ENCODE data around the gene PRKAG1.

DNA sequence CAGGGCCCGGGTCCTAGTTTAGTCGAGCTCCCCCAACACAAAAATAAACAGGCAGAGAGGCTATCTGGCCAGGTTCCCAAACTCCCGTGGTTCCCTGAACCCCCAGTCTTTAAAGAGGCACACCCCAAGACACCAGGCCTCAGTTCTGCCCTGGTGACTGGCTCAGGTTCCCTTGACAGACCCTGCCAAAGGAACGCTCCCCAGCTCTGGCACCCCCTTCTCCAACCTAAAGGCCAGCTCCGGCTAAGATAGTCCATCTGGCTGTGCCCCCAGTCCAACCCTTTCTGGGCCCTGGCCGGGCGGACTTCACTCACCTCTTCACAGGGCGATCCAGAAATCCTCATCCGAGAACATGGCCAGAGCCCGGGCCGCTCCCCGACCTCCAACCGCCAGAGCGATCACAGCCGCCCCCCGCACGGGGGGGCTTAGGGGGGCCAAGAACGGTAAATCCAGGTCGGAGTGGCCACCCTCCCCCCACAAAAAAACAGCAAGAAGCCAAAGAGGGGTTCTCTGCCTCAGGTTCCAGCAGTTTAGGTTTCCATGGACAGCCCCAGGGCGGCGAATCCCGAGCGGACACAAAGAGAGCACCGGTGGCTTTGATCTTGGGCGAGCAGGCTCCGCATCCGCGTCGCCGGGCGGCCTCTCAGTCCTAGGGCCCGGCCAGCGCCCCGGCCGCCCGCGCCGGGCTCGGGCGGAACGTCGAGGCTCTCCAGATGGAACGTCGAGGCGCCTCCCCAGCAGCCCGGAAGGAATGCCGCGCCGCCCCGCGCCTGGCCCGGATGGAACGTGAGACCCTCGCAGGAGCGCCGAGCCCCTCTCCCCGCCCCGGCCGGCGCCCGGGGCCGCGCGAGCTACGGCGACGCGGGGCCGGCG is 41.0 kb upstream of the PRKAG1 start:
- TF ChIP-seq, protein P1, sequence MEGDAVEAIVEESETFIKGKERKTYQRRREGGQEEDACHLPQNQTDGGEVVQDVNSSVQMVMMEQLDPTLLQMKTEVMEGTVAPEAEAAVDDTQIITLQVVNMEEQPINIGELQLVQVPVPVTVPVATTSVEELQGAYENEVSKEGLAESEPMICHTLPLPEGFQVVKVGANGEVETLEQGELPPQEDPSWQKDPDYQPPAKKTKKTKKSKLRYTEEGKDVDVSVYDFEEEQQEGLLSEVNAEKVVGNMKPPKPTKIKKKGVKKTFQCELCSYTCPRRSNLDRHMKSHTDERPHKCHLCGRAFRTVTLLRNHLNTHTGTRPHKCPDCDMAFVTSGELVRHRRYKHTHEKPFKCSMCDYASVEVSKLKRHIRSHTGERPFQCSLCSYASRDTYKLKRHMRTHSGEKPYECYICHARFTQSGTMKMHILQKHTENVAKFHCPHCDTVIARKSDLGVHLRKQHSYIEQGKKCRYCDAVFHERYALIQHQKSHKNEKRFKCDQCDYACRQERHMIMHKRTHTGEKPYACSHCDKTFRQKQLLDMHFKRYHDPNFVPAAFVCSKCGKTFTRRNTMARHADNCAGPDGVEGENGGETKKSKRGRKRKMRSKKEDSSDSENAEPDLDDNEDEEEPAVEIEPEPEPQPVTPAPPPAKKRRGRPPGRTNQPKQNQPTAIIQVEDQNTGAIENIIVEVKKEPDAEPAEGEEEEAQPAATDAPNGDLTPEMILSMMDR (IDR thresholded peaks at IDR 0.05; ENCODE audit: low read depth, low read length, missing input control), result no peak
- TF ChIP-seq GABPA (IDR thresholded peaks at IDR 0.05 in 1 of 2, conservative IDR thresholded peaks at IDR 0.05 in 1 of 2) (no peak), TAF1 (conservative IDR thresholded peaks at IDR 0.05) (no peak), SP1 (IDR thresholded peaks at IDR 0.05) (no peak), RXRA (IDR thresholded peaks at IDR 0.05) (no peak), RAD21 (IDR thresholded peaks at IDR 0.05) (no peak), YY1 (IDR thresholded peaks at IDR 0.05) (no peak), JUND (IDR thresholded peaks at IDR 0.05) (no peak)
- TF ChIP-seq, protein P2, sequence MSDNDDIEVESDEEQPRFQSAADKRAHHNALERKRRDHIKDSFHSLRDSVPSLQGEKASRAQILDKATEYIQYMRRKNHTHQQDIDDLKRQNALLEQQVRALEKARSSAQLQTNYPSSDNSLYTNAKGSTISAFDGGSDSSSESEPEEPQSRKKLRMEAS (IDR thresholded peaks at IDR 0.05), result no peak
- TF ChIP-seq, protein P3, sequence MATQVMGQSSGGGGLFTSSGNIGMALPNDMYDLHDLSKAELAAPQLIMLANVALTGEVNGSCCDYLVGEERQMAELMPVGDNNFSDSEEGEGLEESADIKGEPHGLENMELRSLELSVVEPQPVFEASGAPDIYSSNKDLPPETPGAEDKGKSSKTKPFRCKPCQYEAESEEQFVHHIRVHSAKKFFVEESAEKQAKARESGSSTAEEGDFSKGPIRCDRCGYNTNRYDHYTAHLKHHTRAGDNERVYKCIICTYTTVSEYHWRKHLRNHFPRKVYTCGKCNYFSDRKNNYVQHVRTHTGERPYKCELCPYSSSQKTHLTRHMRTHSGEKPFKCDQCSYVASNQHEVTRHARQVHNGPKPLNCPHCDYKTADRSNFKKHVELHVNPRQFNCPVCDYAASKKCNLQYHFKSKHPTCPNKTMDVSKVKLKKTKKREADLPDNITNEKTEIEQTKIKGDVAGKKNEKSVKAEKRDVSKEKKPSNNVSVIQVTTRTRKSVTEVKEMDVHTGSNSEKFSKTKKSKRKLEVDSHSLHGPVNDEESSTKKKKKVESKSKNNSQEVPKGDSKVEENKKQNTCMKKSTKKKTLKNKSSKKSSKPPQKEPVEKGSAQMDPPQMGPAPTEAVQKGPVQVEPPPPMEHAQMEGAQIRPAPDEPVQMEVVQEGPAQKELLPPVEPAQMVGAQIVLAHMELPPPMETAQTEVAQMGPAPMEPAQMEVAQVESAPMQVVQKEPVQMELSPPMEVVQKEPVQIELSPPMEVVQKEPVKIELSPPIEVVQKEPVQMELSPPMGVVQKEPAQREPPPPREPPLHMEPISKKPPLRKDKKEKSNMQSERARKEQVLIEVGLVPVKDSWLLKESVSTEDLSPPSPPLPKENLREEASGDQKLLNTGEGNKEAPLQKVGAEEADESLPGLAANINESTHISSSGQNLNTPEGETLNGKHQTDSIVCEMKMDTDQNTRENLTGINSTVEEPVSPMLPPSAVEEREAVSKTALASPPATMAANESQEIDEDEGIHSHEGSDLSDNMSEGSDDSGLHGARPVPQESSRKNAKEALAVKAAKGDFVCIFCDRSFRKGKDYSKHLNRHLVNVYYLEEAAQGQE (IDR thresholded peaks at IDR 0.05), result no peak
- TF ChIP-seq, protein P4, sequence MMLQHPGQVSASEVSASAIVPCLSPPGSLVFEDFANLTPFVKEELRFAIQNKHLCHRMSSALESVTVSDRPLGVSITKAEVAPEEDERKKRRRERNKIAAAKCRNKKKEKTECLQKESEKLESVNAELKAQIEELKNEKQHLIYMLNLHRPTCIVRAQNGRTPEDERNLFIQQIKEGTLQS (IDR thresholded peaks at IDR 0.05), result no peak
- TF ChIP-seq, protein P5, sequence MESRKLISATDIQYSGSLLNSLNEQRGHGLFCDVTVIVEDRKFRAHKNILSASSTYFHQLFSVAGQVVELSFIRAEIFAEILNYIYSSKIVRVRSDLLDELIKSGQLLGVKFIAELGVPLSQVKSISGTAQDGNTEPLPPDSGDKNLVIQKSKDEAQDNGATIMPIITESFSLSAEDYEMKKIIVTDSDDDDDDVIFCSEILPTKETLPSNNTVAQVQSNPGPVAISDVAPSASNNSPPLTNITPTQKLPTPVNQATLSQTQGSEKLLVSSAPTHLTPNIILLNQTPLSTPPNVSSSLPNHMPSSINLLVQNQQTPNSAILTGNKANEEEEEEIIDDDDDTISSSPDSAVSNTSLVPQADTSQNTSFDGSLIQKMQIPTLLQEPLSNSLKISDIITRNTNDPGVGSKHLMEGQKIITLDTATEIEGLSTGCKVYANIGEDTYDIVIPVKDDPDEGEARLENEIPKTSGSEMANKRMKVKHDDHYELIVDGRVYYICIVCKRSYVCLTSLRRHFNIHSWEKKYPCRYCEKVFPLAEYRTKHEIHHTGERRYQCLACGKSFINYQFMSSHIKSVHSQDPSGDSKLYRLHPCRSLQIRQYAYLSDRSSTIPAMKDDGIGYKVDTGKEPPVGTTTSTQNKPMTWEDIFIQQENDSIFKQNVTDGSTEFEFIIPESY (IDR thresholded peaks at IDR 0.05), result no peak

Data from liver (tissue), 3 donors.